ENCODE measurements around the gene LARGE1.

Gene LARGE1

DNA sequence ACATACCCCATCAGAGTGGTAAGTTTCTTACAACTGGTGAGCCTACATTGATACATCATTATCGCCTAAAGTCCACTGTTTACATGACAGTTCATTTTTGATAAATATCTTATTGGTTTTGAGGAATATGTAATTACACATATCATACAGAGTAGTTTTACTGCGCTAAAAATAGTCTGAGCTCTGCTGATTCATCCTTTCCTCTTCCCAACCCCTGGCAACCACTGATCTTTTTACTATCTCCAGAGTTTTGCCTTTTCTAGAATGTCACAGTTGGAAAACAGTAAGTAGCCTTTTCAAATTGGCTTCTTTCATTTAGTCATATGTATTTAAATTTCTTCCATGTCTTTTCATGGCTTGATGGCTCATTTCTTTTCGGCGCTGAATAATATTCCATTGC is 112.8 kb downstream of the LARGE1 start:
- no peak overlapping the region for H3K4me3 ChIP-seq (ENCODE audit: low read depth, low read length)
- TF ChIP-seq CTCF (IDR thresholded peaks at IDR 0.05; ENCODE audit: low read depth, low read length): no peak
- in situ Hi-C loops (cut with HindIII; ENCODE audit: low sequenced_read_pairs): no loop called here
- no peak for DNase-seq (ENCODE audit: low read depth, low spot score)

DNA sequence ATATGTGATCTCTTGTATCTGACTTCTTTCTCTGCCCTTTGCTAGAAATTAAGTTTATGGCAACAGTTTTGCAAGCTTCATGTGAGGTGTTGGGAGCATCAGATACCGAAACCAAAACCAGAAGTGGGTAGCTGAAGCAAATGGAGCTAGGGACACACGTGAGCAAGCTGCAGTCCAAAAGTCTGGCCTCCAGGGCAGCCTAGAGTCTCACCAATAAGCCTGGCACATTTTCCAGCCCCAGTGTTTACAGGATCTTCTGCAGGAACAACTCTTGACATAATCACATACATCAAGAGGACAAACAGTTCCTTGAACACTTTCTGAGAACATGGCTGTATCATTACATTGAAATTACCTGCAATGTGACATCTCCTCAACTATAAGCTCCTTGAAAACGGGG is 114.1 kb downstream of the LARGE1 start:
- no peak for DNase-seq (ENCODE audit: low read depth, low spot score)
- H3K4me3 ChIP-seq (ENCODE audit: low read depth, low read length): no peak overlapping the region
- in situ Hi-C loops (cut with HindIII; ENCODE audit: low sequenced_read_pairs): no loop called here
- TF ChIP-seq CTCF (IDR thresholded peaks at IDR 0.05; ENCODE audit: low read depth, low read length): no peak

- DNase-seq (ENCODE audit: low read depth, low spot score): peak; percentile 56
- no peak overlapping the region for H3K4me3 ChIP-seq (ENCODE audit: low read depth, low read length)
- TF ChIP-seq CTCF (IDR thresholded peaks at IDR 0.05; ENCODE audit: low read depth, low read length): no peak
- in situ Hi-C loops (cut with HindIII; ENCODE audit: low sequenced_read_pairs): no loop called here
Observed at GRCh38 chr22:33803371-33804282, 116.6 kb downstream of the LARGE1 start.

- no peak for DNase-seq (ENCODE audit: low read depth, low spot score)
- H3K4me3 ChIP-seq (ENCODE audit: low read depth, low read length): no peak overlapping the region
- in situ Hi-C loops (cut with HindIII; ENCODE audit: low sequenced_read_pairs): no loop called here
- no peak for TF ChIP-seq CTCF (IDR thresholded peaks at IDR 0.05; ENCODE audit: low read depth, low read length)
Observed at GRCh38 chr22:33798401-33798800, 121.9 kb downstream of the LARGE1 start.

DNA sequence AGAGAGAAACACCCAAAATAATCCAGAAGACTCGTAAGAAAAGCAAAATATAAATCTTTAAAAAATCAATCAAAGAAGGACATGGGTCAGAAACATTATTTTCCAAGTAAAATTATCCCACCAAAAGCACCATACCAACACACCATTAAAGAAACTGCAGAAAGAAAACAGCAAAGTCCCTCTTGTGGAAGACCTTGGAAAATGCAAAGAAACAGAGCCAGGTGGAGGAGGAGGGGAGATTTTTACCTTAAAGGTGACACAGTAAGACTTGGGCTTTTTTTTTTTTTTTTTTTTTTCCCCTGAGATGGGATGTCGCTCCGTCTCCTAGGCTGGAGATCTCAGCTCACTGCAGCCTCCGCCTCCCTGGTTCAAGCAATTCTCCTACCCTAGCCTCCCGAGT is 123.8 kb downstream of the LARGE1 start:
- no peak for DNase-seq (ENCODE audit: low read depth, low spot score)
- in situ Hi-C loops (cut with HindIII; ENCODE audit: low sequenced_read_pairs): no loop called here
- no peak for TF ChIP-seq CTCF (IDR thresholded peaks at IDR 0.05; ENCODE audit: low read depth, low read length)
- H3K4me3 ChIP-seq (ENCODE audit: low read depth, low read length): no peak overlapping the region

- in situ Hi-C loops (cut with HindIII; ENCODE audit: low sequenced_read_pairs): no loop called here
- DNase-seq (ENCODE audit: low read depth, low spot score): no peak
- no peak for TF ChIP-seq CTCF (IDR thresholded peaks at IDR 0.05; ENCODE audit: low read depth, low read length)
- H3K4me3 ChIP-seq (ENCODE audit: low read depth, low read length): no peak overlapping the region
Observed at GRCh38 chr22:33793475-33793874, 126.8 kb downstream of the LARGE1 start.

Measured in astrocyte of the spinal cord (primary cell).